ENCODE results near the gene WBP2NL.

WBP2NL gene

GRCh38 chr22:42025421-42025820 lies 26.8 kb downstream of the WBP2NL start:
- no peak for TF ChIP-seq CTCF (conservative IDR thresholded peaks at IDR 0.05; ENCODE audit: low read depth, low read length)
- no peak overlapping the region for H3K4me3 ChIP-seq (ENCODE audit: low read depth, low read length)
- no peak for DNase-seq (ENCODE audit: low read depth)

GRCh38 chr22:42026705-42027104 lies 28.1 kb downstream of the WBP2NL start:
- DNase-seq (ENCODE audit: low read depth), result no peak
- TF ChIP-seq CTCF (conservative IDR thresholded peaks at IDR 0.05; ENCODE audit: low read depth, low read length), result no peak
- no peak overlapping the region for H3K4me3 ChIP-seq (ENCODE audit: low read depth, low read length)

- TF ChIP-seq CTCF (conservative IDR thresholded peaks at IDR 0.05; ENCODE audit: low read depth, low read length), result no peak
- no peak overlapping the region for H3K4me3 ChIP-seq (ENCODE audit: low read depth, low read length)
- no peak for DNase-seq (ENCODE audit: low read depth)
Observed at GRCh38 chr22:42033263-42034181, 34.9 kb downstream of the WBP2NL start.

- TF ChIP-seq CTCF (conservative IDR thresholded peaks at IDR 0.05; ENCODE audit: low read depth, low read length), result no peak
- no peak overlapping the region for H3K4me3 ChIP-seq (ENCODE audit: low read depth, low read length)
- no peak for DNase-seq (ENCODE audit: low read depth)
Observed at GRCh38 chr22:42035256-42035655, 36.7 kb downstream of the WBP2NL start.

DNA sequence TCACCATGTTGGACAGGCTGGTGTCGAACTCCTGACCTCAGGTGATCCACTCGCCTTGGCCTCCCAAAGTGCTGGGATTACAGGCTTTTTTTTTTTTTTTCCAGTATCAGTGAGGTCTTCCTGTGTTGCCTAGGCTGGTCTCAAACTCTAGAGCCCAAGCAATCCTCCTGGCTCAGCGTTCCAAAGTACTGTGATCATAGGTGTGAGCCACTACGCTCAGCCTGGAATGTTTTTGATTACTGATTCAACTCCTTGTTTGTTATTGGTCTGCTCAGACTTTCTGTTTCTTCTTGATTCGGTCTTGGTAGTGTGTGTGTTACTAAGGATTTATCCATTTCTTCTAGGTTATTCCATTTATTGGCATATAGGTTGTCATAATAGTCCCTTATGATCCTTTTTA lies 40.7 kb downstream of the WBP2NL start:
- TF ChIP-seq CTCF (conservative IDR thresholded peaks at IDR 0.05; ENCODE audit: low read depth, low read length), result no peak
- H3K4me3 ChIP-seq (ENCODE audit: low read depth, low read length), result no peak overlapping the region
- no peak for DNase-seq (ENCODE audit: low read depth)

GRCh38 chr22:42041784-42042183 lies 43.2 kb downstream of the WBP2NL start:
- no peak overlapping the region for H3K4me3 ChIP-seq (ENCODE audit: low read depth, low read length)

More at GRCh38 chr22:42041784-42042183, 43.2 kb downstream of the WBP2NL start:
- TF ChIP-seq CTCF (conservative IDR thresholded peaks at IDR 0.05; ENCODE audit: low read depth, low read length), result no peak
- DNase-seq (ENCODE audit: low read depth), result no peak
